ENCODE measurements around the gene USP11.

USP11 gene

DNA sequence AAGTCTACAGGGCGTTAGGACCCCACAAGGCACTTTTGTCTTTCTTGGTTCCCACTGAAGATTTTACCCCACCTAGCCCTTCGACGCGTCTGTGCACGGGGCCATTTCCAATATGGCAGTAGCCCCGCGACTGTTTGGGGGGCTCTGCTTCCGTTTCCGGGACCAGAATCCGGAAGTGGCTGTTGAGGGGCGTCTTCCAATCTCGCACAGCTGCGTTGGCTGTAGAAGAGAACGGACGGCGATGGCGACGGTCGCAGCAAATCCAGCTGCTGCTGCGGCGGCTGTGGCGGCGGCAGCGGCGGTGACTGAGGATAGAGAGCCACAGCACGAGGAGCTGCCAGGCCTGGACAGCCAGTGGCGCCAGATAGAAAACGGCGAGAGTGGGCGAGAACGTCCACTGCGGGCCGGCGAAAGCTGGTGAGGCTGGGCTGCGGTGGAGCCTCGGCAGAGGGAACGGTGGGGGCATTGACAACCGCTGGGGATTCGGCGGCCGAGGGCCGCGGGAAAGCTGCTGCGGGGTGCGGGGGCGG, at the start of gene USP11:
TSS of gene USP11 (plus strand) at position 207 of the 530 bp plus-strand sequence. CDS start at position 242, 35 bp downstream.
- peak in 5 of 14 donors; percentile 33 to 62 (median 44) for DNase-seq

GRCh38 chrX:47184486-47184885, 48.3 kb upstream of the USP11 start:
- DNase-seq = no peak

- DNase-seq = no peak
Measured at GRCh38 chrX:47185241-47185640, 47.6 kb upstream of the USP11 start.

DNA sequence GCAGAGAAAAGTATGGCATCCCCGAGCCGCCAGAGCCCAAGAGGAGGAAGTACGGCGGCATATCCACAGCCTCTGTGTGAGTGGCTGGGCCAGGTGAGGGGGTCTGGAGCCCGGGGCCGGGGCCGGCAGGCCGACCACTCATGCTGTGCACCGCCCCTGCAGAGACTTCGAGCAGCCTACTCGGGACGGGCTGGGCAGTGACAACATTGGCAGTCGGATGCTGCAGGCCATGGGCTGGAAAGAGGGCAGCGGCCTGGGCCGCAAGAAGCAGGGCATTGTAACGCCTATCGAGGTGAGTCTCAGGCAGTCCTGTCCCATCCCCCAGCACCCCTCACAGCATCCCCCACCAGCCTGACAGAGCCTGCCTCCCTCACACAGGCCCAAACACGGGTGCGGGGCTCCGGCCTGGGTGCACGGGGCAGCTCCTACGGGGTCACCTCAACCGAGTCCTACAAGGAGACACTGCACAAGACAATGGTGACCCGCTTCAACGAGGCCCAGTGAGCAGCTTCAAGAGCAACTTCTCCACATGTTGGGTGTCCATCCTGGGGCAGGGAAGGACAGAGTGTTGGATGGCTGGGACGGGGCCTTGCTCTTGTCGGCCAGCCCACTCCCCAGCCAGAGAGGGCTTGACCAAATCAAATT, 46.6 kb upstream of the USP11 start:
- DNase-seq = no peak

- no peak for DNase-seq
Measured at GRCh38 chrX:47187106-47187677, 45.6 kb upstream of the USP11 start.

DNA sequence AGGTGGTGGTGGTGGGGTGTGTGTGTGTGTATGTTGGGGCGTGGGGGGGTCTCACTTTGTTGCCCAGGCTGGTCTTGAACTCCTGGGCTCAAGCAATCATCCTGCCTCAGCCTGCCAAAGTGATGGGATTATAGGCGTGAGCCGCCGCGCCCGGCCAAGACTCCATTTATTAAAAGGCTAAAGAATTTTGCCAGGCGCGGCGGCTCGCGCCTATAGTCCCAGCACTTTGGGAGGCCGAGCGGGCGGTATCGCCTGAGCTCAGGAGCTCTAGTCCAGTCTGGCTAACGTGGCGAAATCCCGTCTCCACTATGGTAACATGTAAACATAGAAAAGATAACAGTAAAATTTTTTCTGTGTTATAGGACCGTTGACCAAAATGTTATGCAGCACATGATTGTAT, 42.9 kb upstream of the USP11 start:
- DNase-seq = no peak

DNA sequence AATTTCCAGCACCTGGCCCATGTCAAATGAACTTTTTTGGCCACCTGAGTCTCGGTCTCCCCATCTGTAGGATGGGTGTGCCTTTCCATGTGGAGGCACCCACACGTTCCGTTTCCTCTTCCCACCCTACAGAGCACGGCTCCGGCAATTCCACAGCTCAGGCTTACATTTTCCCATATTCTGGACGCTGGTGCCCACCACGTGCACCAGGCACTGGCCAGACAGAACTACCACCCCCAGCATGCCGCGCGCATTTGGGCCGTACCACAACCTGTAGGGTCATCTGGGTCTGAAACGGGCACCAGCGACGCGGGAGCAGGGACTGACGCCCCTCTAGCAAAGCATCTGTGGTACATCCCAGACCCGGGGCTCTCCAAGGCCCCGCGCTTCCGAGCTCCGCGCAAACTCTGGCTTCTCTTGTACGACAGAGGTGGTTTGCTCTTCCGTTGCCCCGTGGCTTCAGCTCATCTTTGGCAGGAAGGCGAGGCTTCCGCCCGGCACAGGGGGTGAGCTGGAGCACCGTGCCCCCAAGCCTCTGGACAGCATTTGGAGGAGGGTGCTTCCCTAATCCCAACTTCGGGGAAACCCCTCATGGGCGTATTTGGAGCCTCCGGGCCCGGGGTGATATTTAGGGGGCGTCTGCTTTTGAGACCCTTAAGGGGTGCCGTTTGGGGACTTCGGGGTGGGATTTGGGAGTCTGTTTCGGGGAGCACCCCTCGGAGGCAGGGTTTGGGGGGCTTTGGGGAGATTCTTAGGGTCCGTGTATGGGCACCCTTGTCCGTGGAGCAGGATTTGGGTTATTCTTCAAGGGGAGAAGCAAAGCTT, 42.2 kb upstream of the USP11 start:
- peak; percentile 9 to 84 (median 73) for DNase-seq

DNA sequence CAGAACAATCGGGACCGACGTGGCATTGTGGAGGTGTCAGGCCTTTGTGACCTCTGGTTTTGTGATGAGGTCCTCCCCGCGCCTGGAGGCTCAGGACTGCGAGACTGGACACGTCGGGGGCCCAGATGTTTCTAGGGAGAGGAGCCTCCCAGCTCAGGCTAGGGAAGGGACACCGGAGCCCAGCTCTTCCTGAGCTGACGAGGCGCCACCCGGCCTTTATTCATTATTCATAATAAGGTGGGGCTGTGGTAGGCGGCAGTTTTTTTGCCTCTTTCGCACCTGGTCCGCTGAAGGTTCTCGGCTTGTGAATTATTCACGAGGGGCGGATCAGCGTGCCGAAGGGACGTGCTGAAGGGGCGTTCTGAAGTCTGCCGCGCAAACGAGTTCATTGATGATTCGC, 41.5 kb upstream of the USP11 start:
- DNase-seq = peak in 1 of 14 donors; percentile 21

DNA sequence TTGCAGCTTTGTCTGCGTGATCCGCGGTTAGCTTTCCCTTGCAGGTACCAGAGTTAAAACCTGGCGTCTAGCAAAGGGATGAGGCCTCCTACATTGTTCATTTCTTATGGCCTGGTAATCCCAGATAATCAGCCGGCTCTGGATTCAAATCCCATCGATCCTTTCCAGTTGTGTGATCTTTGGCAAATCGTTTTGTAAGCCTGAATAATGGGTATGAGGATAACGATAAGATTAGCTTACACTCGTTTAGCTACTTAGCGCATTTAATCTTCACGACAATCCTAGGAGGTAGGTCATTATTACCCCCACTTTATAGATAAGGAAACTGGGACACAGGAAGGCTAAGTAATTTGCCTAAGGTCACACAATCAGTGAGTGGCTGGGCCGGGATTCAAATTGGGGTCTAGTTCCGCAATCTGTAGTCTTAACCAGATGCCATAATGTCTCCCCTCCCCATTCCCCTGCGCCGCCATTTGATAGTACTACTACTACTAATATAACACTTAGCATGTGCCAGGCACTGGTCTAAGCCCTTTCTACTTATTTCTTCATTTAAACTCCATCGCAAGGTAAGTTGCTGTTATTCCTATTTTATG, 40.9 kb upstream of the USP11 start:
- no peak for DNase-seq

- DNase-seq = peak; percentile 59 to 98 (median 94)
Measured at GRCh38 chrX:47193475-47194193, 39.2 kb upstream of the USP11 start, which contains the start of gene UBA1. TSS of gene UBA1 (plus strand) at chrX:47193829. CDS start at chrX:47198803, 4,974 bp downstream.

DNA sequence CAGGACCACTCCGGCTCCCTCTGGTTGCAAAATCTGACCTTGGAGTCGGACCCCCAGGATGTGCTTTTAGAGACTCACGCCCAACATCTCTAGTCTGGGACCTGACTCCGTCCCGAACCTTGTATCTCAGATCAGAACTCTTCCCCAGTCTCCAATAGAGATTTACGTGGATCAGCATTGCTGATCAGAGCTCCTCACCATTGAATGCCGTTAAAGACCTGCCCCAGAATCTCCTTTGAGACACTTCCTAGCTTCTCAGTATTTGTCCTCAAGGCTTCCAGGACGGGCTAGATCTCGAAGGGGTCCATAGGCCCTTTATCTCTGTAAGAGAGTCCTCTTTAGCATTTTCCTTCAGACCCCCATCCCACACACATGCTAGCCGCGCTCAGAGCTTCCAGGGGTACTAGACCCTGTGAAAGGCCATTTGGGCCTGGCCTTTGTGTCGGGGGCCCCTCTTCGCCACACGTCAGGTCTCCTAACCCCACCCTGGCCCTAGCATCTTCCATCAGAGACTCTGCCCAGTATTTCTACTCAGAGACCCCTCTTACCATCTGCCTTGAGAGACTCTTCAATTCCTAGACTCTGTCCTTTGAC, 38.5 kb upstream of the USP11 start:
- DNase-seq = no peak

- DNase-seq = no peak
Measured at GRCh38 chrX:47196098-47196497, 36.7 kb upstream of the USP11 start.

DNA sequence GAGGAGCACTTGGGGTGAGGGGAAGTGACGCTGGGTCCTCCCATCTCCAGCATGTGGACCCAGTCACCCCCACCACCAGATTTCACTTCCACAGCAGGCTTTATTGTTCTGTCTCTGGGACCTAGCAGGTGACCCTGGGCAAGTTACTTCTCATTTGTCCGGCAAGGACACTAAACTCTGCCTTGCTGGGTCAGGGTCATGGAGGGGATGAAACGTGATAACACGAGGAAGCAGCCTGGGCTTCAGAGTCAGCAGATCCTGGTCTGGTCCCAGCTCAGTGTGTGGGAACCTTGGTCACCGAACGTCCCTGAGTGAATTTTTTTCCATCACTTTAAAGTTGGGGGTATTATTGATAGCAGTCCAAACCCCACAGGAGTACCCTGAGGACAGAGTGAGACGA, 35.3 kb upstream of the USP11 start:
- no peak for DNase-seq

DNA sequence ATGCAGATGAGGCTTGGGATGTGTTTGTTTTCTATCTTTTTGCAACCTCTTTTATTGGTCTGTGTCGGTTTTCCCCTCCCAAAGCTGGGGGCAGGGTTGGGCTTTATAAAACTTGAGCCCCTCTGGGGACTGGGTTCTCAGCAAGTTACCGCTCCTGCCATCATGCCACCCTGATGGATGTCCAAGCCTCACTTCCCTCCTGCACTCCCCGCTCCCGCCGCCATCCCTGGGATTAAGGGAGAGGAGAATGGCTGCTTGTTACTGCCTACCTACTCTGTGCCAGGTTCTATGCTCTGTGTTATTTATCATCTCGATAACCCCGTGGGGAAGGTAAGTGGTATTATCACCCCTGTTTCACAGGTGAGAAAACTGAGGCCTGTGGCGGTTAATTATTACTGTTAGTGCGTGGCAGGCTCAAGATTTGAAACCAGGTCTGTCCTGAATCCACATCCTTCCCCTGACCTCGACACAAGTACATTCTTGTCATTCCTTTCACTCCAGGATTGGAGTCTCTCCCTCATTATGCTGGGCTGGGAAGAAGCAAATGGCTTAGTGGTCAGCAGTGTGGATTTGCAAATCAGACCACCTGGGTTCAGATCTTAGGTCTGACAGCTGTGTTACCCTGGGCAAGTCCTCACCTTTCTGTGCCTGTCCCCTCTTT, 34.7 kb upstream of the USP11 start:
- DNase-seq = no peak

- DNase-seq = no peak
Measured at GRCh38 chrX:47198687-47199080, 34.1 kb upstream of the USP11 start.

- no peak for DNase-seq
Measured at GRCh38 chrX:47199286-47199685, 33.5 kb upstream of the USP11 start.

GRCh38 chrX:47200385-47201150, 32.2 kb upstream of the USP11 start:
- no peak for DNase-seq

GRCh38 chrX:47201345-47201944, 31.4 kb upstream of the USP11 start:
- no peak for DNase-seq

- DNase-seq = no peak
Measured at GRCh38 chrX:47202316-47202715, 30.5 kb upstream of the USP11 start.

- no peak for DNase-seq
Measured at GRCh38 chrX:47202877-47203276, 29.9 kb upstream of the USP11 start.
